K562 (cell line): ENCODE results near the gene ZNF316. TPM values are rescaled to one million over a fixed set of nuclear protein-coding genes. Genes with fewer than 3 reads are reported as not detected.

Experiments used
- CBFA2T2 ChIP-seq: fragments of 450-650 bp; conservative IDR thresholded peaks from 2 replicates; pipeline ENCODE4 v1.6.1; 2017; ENCODE audit warnings: mild to moderate bottlenecking
- CC2D1A ChIP-seq: fragments of 450-650 bp; IDR thresholded peaks from 2 replicates; pipeline ENCODE4 v1.6.1; 2017; ENCODE audit warnings: mild to moderate bottlenecking
- CUX1 ChIP-seq: fragments of 200-800 bp; sonication (Bioruptor generic); IDR thresholded peaks from 2 replicates; pipeline ENCODE4 v1.6.1; 2016; ENCODE audit warnings: missing genetic modification characterization, missing compliant biosample characterization
- MBD1 ChIP-seq: fragments of 250-450 bp; sonication (Bioruptor Pico); IDR thresholded peaks from 2 replicates; pipeline ENCODE4 v1.8.0; 2022; ENCODE audit warnings: inconsistent platforms
- MEF2A ChIP-seq: IDR thresholded peaks from 2 replicates; pipeline ENCODE4 v1.6.1; 2011; ENCODE audit warnings: low read depth, mild to moderate bottlenecking, low read length, moderate library complexity; ENCODE audit not compliant: control insufficient read depth
- PPARD ChIP-seq: fragments of 250-450 bp; sonication (Bioruptor Pico); IDR thresholded peaks from 2 replicates; pipeline ENCODE4 v1.8.0; 2022; ENCODE audit warnings: inconsistent platforms, mild to moderate bottlenecking, moderate library complexity
- SMAD2 ChIP-seq: fragments of 150-350 bp; IDR thresholded peaks from 2 replicates; pipeline ENCODE4 v1.6.1; 2014; ENCODE audit warnings: low read depth, mild to moderate bottlenecking, low read length
- TEAD1 ChIP-seq, 2 experiments: fragments of 450-650 bp in 1 of 2; sonication (generic) in 1 of 2; formaldehyde crosslinking; IDR thresholded peaks; 2 replicates each; pipeline versions ENCODE4 v1.4.0 to v1.8.0; 2020 to 2022; ENCODE audit warnings: mild to moderate bottlenecking in 2 of 2, missing genetic modification reagents in 1 of 2
- TSC22D4 ChIP-seq: fragments of 450-650 bp; IDR thresholded peaks from 2 replicates; pipeline ENCODE4 v1.6.1; 2016; ENCODE audit warnings: missing genetic modification characterization, missing biosample characterization, control low read depth
- ZEB2 ChIP-seq: fragments of 450-650 bp; IDR thresholded peaks from 2 replicates; pipeline ENCODE4 v1.6.1; 2016
- ZNF318 ChIP-seq, 2 experiments: fragments of 450-650 bp; IDR thresholded peaks; 2 replicates each; pipeline ENCODE4 v1.6.1; 2016; ENCODE audit warnings: mild to moderate bottlenecking in 2 of 2, borderline replicate concordance in 1 of 2, low read depth in 1 of 2, moderate library complexity in 1 of 2
- ZNF584 ChIP-seq: fragments of 200-800 bp; sonication (Bioruptor generic); IDR thresholded peaks from 2 replicates; pipeline ENCODE4 v1.6.1; 2016; ENCODE audit warnings: low read depth, mild to moderate bottlenecking, missing genetic modification characterization, missing compliant biosample characterization
- polyA plus RNA-seq, 8 experiments: library from polyadenylated mRNA; depleted of rRNA in 4 of 8; stranded (reverse) in 5 of 8; unstranded in 3 of 8; fragments of >200 nt; fragmentation: Nextera tagmentation in 2 of 8; fragmentation: Illumina TruSeq in 1 of 8; extraction: Ambion mirVana in 2 of 8; extraction: Trizol in 1 of 8; gene quantifications; 2 replicates each; pipeline versions ENCODE4 v1.2.1 to v1.2.3, GENCODE V29; 2011 to 2014; ENCODE audit warnings: inconsistent platforms in 1 of 8, missing spikeins in 1 of 8
- total RNA-seq, 7 experiments: library from RNA; depleted of rRNA in 6 of 7; stranded (reverse); fragments of >200 nt in 6 of 7; fragmentation: Illumina TruSeq in 2 of 7; extraction: Trizol in 2 of 7; gene quantifications; 2 replicates each; pipeline versions ENCODE4 v1.2.1 to v1.2.3, GENCODE V29; 2011 to 2021; ENCODE audit warnings: low replicate concordance in 1 of 7

Gene ZNF316
- total and polyA plus RNA-seq, 9 of the 15 experiments (the other 6 are each of a cell fraction or from before 2014, with no cell fraction given) = 0.10 to 34.0 (median 8.6) TPM

- TF ChIP-seq CC2D1A (no peak), SMAD2 (no peak), CBFA2T2 (no peak), CUX1 (CRISPR knock-in tag) (no peak), ZNF584 (CRISPR knock-in tag) (no peak), ZNF318 (IDR thresholded peaks at IDR 0.05; ENCODE audit: borderline replicate concordance in 1 of 2, low read depth in 1 of 2) (no peak), TSC22D4 (no peak), ZEB2 (no peak), MBD1 (CRISPR knock-in tag) (no peak), MEF2A (no peak), PPARD (CRISPR knock-in tag) (no peak), TEAD1 (CRISPR knock-in tag; IDR thresholded peaks at IDR 0.05) (no peak)
These were observed at the start of gene ZNF316 (continued) for GRCh38 chr7:6636741-6637543.
